WTC11 (cell line): ENCODE results near the gene TMEM59. TPM values are rescaled to one million over a fixed set of nuclear protein-coding genes. Genes with fewer than 3 reads are reported as not detected.

Experiments used
- ATAC-seq: fragments of 200-7000 bp; cut with Tn5 transposase; 2 replicates; pipeline ENCODE4 v1.10.0; 2021; ENCODE audit warnings: mild to moderate bottlenecking, moderate library complexity
- CTCF ChIA-PET: fragments of 300-600 bp; sonication (Branson Sonifier 250); formaldehyde crosslinking; loops from one replicate; lab custom pipeline; 2021; ENCODE audit warnings: antibody characterized with exemption; lab: Charles Lee
- POLR2A ChIA-PET: fragments of 350-600 bp; sonication (Branson Sonifier 250); formaldehyde crosslinking; loops from one replicate; lab custom pipeline; 2021; ENCODE audit warnings: antibody characterized with exemption; lab: Charles Lee
- DNase-seq: peaks from one replicate; pipeline ENCODE4 v3.0.0; 2021; ENCODE audit warnings: low spot score
- H3K27ac Mint-ChIP-seq: 2 replicates; pipeline ENCODE4 v1.8.0; 2021; ENCODE audit warnings: mixed read lengths
- H3K27me3 Mint-ChIP-seq: 2 replicates; pipeline ENCODE4 v1.8.0; 2021; ENCODE audit warnings: low read depth, mild to moderate bottlenecking, moderate library complexity, mixed read lengths
- H3K36me3 Mint-ChIP-seq: 2 replicates; pipeline ENCODE4 v1.8.0; 2021; ENCODE audit warnings: mixed read lengths
- H3K4me1 Mint-ChIP-seq: 2 replicates; pipeline ENCODE4 v1.8.0; 2022; ENCODE audit warnings: mixed read lengths
- H3K4me3 Mint-ChIP-seq: 2 replicates; pipeline ENCODE4 v1.8.0; 2021; ENCODE audit warnings: mild to moderate bottlenecking, moderate library complexity, mixed read lengths
- H3K9me3 Mint-ChIP-seq: 2 replicates; pipeline ENCODE4 v1.8.0; 2021; ENCODE audit warnings: mixed read lengths
- AFF4 ChIP-seq: sonication (generic); formaldehyde crosslinking; IDR thresholded peaks from 2 replicates; pipeline ENCODE4 v1.8.1; 2023; ENCODE audit warnings: mild to moderate bottlenecking, missing genetic modification reagents, borderline replicate concordance
- CREB1 ChIP-seq: sonication (generic); formaldehyde crosslinking; IDR thresholded peaks from 2 replicates; pipeline ENCODE4 v1.8.0; 2023; ENCODE audit warnings: mild to moderate bottlenecking, missing genetic modification reagents
- EMX1 ChIP-seq: fragments of 250-450 bp; sonication (Bioruptor Pico); IDR thresholded peaks from 2 replicates; pipeline ENCODE4 v1.8.0; 2021; ENCODE audit warnings: mild to moderate bottlenecking
- FOXJ3 ChIP-seq: sonication (generic); formaldehyde crosslinking; IDR thresholded peaks from 2 replicates; pipeline ENCODE4 v1.9.0; 2021; ENCODE audit warnings: missing genetic modification reagents, mild to moderate bottlenecking, borderline replicate concordance
- FOXP1 ChIP-seq: sonication (generic); formaldehyde crosslinking; IDR thresholded peaks from 2 replicates; pipeline ENCODE4 v1.8.0; 2022; ENCODE audit warnings: missing genetic modification reagents, mild to moderate bottlenecking, moderate library complexity, borderline replicate concordance
- GABPB1 ChIP-seq: sonication (generic); formaldehyde crosslinking; IDR thresholded peaks from 2 replicates; pipeline ENCODE4 v1.8.1; 2023; ENCODE audit warnings: mild to moderate bottlenecking, missing genetic modification reagents
- HMGA2 ChIP-seq: fragments of 250-450 bp; sonication (Bioruptor Pico); IDR thresholded peaks from 2 replicates; pipeline ENCODE4 v1.4.0; 2021; ENCODE audit warnings: mild to moderate bottlenecking, moderate library complexity
- KAT7 ChIP-seq: sonication (generic); formaldehyde crosslinking; IDR thresholded peaks from 2 replicates; pipeline ENCODE4 v1.8.1; 2023; ENCODE audit warnings: missing genetic modification reagents, mild to moderate bottlenecking, borderline replicate concordance
- MXD4 ChIP-seq: fragments of 250-450 bp; sonication (Bioruptor Pico); IDR thresholded peaks from 2 replicates; pipeline ENCODE4 v1.8.0; 2021; ENCODE audit warnings: mild to moderate bottlenecking, moderate library complexity, borderline replicate concordance
- NFE2L1 ChIP-seq: sonication (generic); formaldehyde crosslinking; IDR thresholded peaks from 2 replicates; pipeline ENCODE4 v1.8.1; 2023; ENCODE audit warnings: missing genetic modification reagents
- NR2C2 ChIP-seq: sonication (generic); formaldehyde crosslinking; IDR thresholded peaks from 2 replicates; pipeline ENCODE4 v1.8.0; 2022; ENCODE audit warnings: mild to moderate bottlenecking, missing genetic modification reagents
- NR3C1 ChIP-seq: sonication (generic); formaldehyde crosslinking; conservative IDR thresholded peaks from 2 replicates; pipeline ENCODE4 v1.8.1; 2023; ENCODE audit warnings: low read depth, mild to moderate bottlenecking, missing genetic modification reagents
- PRRX2 ChIP-seq: fragments of 250-450 bp; sonication (Bioruptor Pico); IDR thresholded peaks from 2 replicates; pipeline ENCODE4 v1.8.0; 2021; ENCODE audit warnings: mild to moderate bottlenecking
- RORB ChIP-seq: fragments of 250-450 bp; sonication (Bioruptor Pico); IDR thresholded peaks from 2 replicates; pipeline ENCODE4 v1.9.0; 2021; ENCODE audit warnings: mild to moderate bottlenecking
- TEAD4 ChIP-seq: sonication (generic); formaldehyde crosslinking; IDR thresholded peaks from 2 replicates; pipeline ENCODE4 v1.8.0; 2022; ENCODE audit warnings: mild to moderate bottlenecking, missing genetic modification reagents
- ZNF219 ChIP-seq: sonication (generic); formaldehyde crosslinking; IDR thresholded peaks from 2 replicates; pipeline ENCODE4 v1.8.0; 2023; ENCODE audit warnings: missing genetic modification reagents, mild to moderate bottlenecking, borderline replicate concordance
- ZNF263 ChIP-seq: sonication (generic); formaldehyde crosslinking; IDR thresholded peaks from 2 replicates; pipeline ENCODE4 v1.8.1; 2022; ENCODE audit warnings: low read depth, mild to moderate bottlenecking, moderate library complexity, missing genetic modification reagents
- ZNF317 ChIP-seq: sonication (generic); formaldehyde crosslinking; IDR thresholded peaks from 2 replicates; pipeline ENCODE4 v1.8.1; 2023; ENCODE audit warnings: low read depth, mild to moderate bottlenecking, moderate library complexity, missing genetic modification reagents, borderline replicate concordance
- ZNF416 ChIP-seq: fragments of 250-450 bp; sonication (Bioruptor Pico); IDR thresholded peaks from 2 replicates; pipeline ENCODE4 v1.9.0; 2021; ENCODE audit warnings: mild to moderate bottlenecking, inconsistent platforms
- total RNA-seq: library from RNA; stranded (reverse); gene quantifications from 3 replicates; pipeline ENCODE4 v1.2.3, GENCODE V29; 2021
- TF ChIP-seq, protein P1 (sequence below): sonication (generic); formaldehyde crosslinking; IDR thresholded peaks from 2 replicates; pipeline ENCODE4 v1.8.0; 2023; ENCODE audit warnings: mild to moderate bottlenecking, missing genetic modification reagents
- TF ChIP-seq, protein P2 (sequence below): sonication (generic); formaldehyde crosslinking; IDR thresholded peaks from 2 replicates; pipeline ENCODE4 v1.8.0; 2022; ENCODE audit warnings: mild to moderate bottlenecking, missing genetic modification reagents
- TF ChIP-seq, protein P3 (sequence below): sonication (generic); formaldehyde crosslinking; IDR thresholded peaks from 2 replicates; pipeline ENCODE4 v1.8.1; 2023; ENCODE audit warnings: mild to moderate bottlenecking, missing genetic modification reagents
- TF ChIP-seq, protein P4 (sequence below): sonication (generic); formaldehyde crosslinking; IDR thresholded peaks from 2 replicates; pipeline ENCODE4 v1.8.0; 2022; ENCODE audit warnings: mild to moderate bottlenecking, missing genetic modification reagents
- TF ChIP-seq, protein P5 (sequence below): fragments of 250-450 bp; sonication (Bioruptor Pico); IDR thresholded peaks from 2 replicates; pipeline ENCODE4 v1.9.0; 2021; ENCODE audit warnings: moderate library complexity, mild to moderate bottlenecking, inconsistent platforms, borderline replicate concordance

TMEM59 gene
- total RNA-seq, 1 experiment from 2014 or later = 122 TPM

GRCh38 chr1:54012863-54013262, 40.1 kb downstream of the TMEM59 start:
- DNase-seq (no peak), ATAC-seq (no peak)
- Mint-ChIP-seq H3K27ac (no peak overlapping the region), H3K4me1 (peaks cover 9% of the 10 kb centered on the region), H3K27me3 (peaks cover 3% of the 10 kb centered on the region; the same call in 1 of the 2 replicates), H3K4me3 (no peak overlapping the region), H3K36me3 (no peaks in the 10 kb centered on the region), H3K9me3 (no peaks in the 10 kb centered on the region)
- POLR2A ChIA-PET = no interaction called here
- TF ChIP-seq MXD4 (CRISPR knock-in tag) = no peak
- TF ChIP-seq AFF4 = no peak
- no peak for TF ChIP-seq RORB (CRISPR knock-in tag)
- TF ChIP-seq NFE2L1 (CRISPR knock-in tag) = no peak
- no peak for TF ChIP-seq NR2C2 (CRISPR knock-in tag)
- no peak for TF ChIP-seq ZNF263
- no peak for TF ChIP-seq TEAD4 (CRISPR knock-in tag)
- no peak for TF ChIP-seq EMX1 (CRISPR knock-in tag)
- CTCF ChIA-PET = interaction anchor here (1.1 to 1.2 kb wide), 2 partner anchors 21 to 69 kb away, joined by 3 to 5 read pairs; no protein-coding TSS in a partner anchor

- no peaks in the 10 kb centered on the region for H3K9me3 Mint-ChIP-seq
- TF ChIP-seq NR3C1 (CRISPR knock-in tag) = no peak
- TF ChIP-seq, protein P1, sequence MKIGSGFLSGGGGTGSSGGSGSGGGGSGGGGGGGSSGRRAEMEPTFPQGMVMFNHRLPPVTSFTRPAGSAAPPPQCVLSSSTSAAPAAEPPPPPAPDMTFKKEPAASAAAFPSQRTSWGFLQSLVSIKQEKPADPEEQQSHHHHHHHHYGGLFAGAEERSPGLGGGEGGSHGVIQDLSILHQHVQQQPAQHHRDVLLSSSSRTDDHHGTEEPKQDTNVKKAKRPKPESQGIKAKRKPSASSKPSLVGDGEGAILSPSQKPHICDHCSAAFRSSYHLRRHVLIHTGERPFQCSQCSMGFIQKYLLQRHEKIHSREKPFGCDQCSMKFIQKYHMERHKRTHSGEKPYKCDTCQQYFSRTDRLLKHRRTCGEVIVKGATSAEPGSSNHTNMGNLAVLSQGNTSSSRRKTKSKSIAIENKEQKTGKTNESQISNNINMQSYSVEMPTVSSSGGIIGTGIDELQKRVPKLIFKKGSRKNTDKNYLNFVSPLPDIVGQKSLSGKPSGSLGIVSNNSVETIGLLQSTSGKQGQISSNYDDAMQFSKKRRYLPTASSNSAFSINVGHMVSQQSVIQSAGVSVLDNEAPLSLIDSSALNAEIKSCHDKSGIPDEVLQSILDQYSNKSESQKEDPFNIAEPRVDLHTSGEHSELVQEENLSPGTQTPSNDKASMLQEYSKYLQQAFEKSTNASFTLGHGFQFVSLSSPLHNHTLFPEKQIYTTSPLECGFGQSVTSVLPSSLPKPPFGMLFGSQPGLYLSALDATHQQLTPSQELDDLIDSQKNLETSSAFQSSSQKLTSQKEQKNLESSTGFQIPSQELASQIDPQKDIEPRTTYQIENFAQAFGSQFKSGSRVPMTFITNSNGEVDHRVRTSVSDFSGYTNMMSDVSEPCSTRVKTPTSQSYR (CRISPR knock-in tag) = no peak
- TF ChIP-seq GABPB1 (CRISPR knock-in tag) = no peak
- TF ChIP-seq, protein P2, sequence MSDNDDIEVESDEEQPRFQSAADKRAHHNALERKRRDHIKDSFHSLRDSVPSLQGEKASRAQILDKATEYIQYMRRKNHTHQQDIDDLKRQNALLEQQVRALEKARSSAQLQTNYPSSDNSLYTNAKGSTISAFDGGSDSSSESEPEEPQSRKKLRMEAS (CRISPR knock-in tag) = no peak
- H3K27ac Mint-ChIP-seq = no peak overlapping the region
- peaks cover 9% of the 10 kb centered on the region for H3K4me1 Mint-ChIP-seq
- ChIA-PET POLR2A (no interaction called here), CTCF (interaction anchor here (0.8 to 1.2 kb wide), 3 partner anchors 20 to 70 kb away, joined by 3 to 6 read pairs (median 5); no protein-coding TSS in a partner anchor)
- ATAC-seq = no peak
- H3K4me3 Mint-ChIP-seq = no peak overlapping the region
- peaks cover 3% of the 10 kb centered on the region; the same call in 1 of the 2 replicates for H3K27me3 Mint-ChIP-seq
- no peak for DNase-seq
- no peaks in the 10 kb centered on the region for H3K36me3 Mint-ChIP-seq
Measured at GRCh38 chr1:54012008-54012325, 41.0 kb downstream of the TMEM59 start.

DNA sequence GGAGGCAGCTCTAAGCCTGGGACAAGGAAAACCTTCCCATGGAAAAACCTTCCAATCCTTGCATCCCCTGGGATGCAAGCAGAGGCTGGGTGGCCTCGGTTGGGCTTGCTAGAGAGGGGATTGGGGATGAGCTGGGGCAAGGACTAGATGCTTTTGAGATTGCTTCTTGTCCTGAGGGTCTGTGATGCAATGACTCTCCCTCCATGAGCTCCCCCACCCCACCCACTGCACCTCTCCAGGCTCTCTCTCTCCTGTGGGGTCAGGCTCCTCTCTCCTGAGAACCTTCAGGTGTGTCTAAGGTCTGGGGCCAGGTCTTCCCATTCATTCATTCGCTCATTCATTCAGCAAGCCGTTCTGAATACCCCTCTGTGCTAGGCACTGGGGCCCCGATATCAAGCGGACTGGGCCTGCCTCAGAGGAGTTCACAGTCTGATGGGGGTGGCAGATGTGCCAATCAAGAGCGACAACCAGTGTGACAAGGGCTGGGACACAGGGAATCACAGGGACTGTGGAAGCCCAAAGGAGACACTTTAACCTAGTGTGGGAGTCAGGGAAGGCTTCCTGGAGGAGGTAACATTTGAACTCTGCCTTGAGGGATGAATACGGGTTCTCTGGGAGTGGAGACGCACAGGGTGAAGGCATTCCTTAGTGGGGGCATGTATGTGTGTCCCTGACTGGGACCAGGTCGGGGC, 41.5 kb downstream of the TMEM59 start:
- H3K9me3 Mint-ChIP-seq = no peaks in the 10 kb centered on the region
- DNase-seq = no peak
- no peak for TF ChIP-seq EMX1 (CRISPR knock-in tag)
- TF ChIP-seq FOXP1 = no peak
- no peak for TF ChIP-seq KAT7 (CRISPR knock-in tag)
- TF ChIP-seq CREB1 = no peak
- TF ChIP-seq, protein P3, sequence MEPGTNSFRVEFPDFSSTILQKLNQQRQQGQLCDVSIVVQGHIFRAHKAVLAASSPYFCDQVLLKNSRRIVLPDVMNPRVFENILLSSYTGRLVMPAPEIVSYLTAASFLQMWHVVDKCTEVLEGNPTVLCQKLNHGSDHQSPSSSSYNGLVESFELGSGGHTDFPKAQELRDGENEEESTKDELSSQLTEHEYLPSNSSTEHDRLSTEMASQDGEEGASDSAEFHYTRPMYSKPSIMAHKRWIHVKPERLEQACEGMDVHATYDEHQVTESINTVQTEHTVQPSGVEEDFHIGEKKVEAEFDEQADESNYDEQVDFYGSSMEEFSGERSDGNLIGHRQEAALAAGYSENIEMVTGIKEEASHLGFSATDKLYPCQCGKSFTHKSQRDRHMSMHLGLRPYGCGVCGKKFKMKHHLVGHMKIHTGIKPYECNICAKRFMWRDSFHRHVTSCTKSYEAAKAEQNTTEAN (CRISPR knock-in tag) = no peak
- TF ChIP-seq, protein P4, sequence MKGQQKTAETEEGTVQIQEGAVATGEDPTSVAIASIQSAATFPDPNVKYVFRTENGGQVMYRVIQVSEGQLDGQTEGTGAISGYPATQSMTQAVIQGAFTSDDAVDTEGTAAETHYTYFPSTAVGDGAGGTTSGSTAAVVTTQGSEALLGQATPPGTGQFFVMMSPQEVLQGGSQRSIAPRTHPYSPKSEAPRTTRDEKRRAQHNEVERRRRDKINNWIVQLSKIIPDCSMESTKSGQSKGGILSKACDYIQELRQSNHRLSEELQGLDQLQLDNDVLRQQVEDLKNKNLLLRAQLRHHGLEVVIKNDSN (CRISPR knock-in tag) = no peak
- no peak for TF ChIP-seq PRRX2
- TF ChIP-seq HMGA2 = no peak
- no peak for TF ChIP-seq ZNF219 (CRISPR knock-in tag)
- TF ChIP-seq ZNF416 (CRISPR knock-in tag) = no peak
- no peak for TF ChIP-seq FOXJ3 (CRISPR knock-in tag)
- TF ChIP-seq, protein P5, sequence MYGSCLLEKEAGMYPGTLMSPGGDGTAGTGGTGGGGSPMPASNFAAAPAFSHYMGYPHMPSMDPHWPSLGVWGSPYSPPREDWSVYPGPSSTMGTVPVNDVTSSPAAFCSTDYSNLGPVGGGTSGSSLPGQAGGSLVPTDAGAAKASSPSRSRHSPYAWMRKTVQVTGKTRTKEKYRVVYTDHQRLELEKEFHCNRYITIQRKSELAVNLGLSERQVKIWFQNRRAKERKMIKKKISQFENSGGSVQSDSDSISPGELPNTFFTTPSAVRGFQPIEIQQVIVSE (CRISPR knock-in tag) = no peak
- no peak for TF ChIP-seq ZNF317 (CRISPR knock-in tag)

More for the DNA sequence above, 41.5 kb downstream of the TMEM59 start:
- Mint-ChIP-seq H3K27me3 (peaks cover 3% of the 10 kb centered on the region; the same call in 1 of the 2 replicates), H3K27ac (no peak overlapping the region), H3K36me3 (no peaks in the 10 kb centered on the region), H3K4me1 (peaks cover 9% of the 10 kb centered on the region), H3K4me3 (no peak overlapping the region)
- ChIA-PET CTCF (interaction anchor here (0.8 kb wide), 1 partner anchor 19 kb away, joined by 6 read pairs; no protein-coding TSS in a partner anchor), POLR2A (no interaction called here)
- no peak for ATAC-seq
